H1 (cell line): ENCODE measurements around the gene SCN2B. TPM values are rescaled to one million over a fixed set of nuclear protein-coding genes. Genes with fewer than 3 reads are reported as not detected.

Experiments used
- BRCA1 ChIP-seq: IDR thresholded peaks from 2 replicates; pipeline ENCODE4 v1.6.1; 2012; ENCODE audit warnings: low read depth, low read length, improper control_type of control experiment
- polyA plus RNA-seq, 7 experiments: library from polyadenylated mRNA; depleted of rRNA in 3 of 7; stranded (reverse) in 5 of 7; unstranded in 2 of 7; fragments of >200 nt in 5 of 7; fragments of 200-250 nt in 2 of 7; gene quantifications; 1 replicate in 5 of 7; 2 replicates in 1 of 7; 4 replicates in 1 of 7; pipeline versions ENCODE4 v1.2.1 to v1.2.3, GENCODE V29; 2011 to 2013; ENCODE audit warnings: missing spikeins in 2 of 7, mixed read lengths in 2 of 7
- total RNA-seq: library from RNA; stranded (reverse); fragmentation: NEBNext Ultra II Directional; extraction: Animal tissue kit (Norgen Biotek cat#: 25700); gene quantifications from 2 replicates; pipeline ENCODE4 v1.2.1, GENCODE V29; 2021
- TF ChIP-seq, protein P1 (sequence below): fragments of 300-600 bp; sonication (generic); IDR thresholded peaks from 2 replicates; pipeline ENCODE4 v1.7.1; 2012; ENCODE audit warnings: low read length, moderate library complexity, mild to moderate bottlenecking, inconsistent platforms; ENCODE audit not compliant: insufficient replicate concordance

The SCN2B gene
- total and polyA plus RNA-seq, 2 of the 8 experiments (the other 6 are each of a cell fraction or from before 2014, with no cell fraction given), result 0.14 to 0.24 TPM

- TF ChIP-seq, protein P1, sequence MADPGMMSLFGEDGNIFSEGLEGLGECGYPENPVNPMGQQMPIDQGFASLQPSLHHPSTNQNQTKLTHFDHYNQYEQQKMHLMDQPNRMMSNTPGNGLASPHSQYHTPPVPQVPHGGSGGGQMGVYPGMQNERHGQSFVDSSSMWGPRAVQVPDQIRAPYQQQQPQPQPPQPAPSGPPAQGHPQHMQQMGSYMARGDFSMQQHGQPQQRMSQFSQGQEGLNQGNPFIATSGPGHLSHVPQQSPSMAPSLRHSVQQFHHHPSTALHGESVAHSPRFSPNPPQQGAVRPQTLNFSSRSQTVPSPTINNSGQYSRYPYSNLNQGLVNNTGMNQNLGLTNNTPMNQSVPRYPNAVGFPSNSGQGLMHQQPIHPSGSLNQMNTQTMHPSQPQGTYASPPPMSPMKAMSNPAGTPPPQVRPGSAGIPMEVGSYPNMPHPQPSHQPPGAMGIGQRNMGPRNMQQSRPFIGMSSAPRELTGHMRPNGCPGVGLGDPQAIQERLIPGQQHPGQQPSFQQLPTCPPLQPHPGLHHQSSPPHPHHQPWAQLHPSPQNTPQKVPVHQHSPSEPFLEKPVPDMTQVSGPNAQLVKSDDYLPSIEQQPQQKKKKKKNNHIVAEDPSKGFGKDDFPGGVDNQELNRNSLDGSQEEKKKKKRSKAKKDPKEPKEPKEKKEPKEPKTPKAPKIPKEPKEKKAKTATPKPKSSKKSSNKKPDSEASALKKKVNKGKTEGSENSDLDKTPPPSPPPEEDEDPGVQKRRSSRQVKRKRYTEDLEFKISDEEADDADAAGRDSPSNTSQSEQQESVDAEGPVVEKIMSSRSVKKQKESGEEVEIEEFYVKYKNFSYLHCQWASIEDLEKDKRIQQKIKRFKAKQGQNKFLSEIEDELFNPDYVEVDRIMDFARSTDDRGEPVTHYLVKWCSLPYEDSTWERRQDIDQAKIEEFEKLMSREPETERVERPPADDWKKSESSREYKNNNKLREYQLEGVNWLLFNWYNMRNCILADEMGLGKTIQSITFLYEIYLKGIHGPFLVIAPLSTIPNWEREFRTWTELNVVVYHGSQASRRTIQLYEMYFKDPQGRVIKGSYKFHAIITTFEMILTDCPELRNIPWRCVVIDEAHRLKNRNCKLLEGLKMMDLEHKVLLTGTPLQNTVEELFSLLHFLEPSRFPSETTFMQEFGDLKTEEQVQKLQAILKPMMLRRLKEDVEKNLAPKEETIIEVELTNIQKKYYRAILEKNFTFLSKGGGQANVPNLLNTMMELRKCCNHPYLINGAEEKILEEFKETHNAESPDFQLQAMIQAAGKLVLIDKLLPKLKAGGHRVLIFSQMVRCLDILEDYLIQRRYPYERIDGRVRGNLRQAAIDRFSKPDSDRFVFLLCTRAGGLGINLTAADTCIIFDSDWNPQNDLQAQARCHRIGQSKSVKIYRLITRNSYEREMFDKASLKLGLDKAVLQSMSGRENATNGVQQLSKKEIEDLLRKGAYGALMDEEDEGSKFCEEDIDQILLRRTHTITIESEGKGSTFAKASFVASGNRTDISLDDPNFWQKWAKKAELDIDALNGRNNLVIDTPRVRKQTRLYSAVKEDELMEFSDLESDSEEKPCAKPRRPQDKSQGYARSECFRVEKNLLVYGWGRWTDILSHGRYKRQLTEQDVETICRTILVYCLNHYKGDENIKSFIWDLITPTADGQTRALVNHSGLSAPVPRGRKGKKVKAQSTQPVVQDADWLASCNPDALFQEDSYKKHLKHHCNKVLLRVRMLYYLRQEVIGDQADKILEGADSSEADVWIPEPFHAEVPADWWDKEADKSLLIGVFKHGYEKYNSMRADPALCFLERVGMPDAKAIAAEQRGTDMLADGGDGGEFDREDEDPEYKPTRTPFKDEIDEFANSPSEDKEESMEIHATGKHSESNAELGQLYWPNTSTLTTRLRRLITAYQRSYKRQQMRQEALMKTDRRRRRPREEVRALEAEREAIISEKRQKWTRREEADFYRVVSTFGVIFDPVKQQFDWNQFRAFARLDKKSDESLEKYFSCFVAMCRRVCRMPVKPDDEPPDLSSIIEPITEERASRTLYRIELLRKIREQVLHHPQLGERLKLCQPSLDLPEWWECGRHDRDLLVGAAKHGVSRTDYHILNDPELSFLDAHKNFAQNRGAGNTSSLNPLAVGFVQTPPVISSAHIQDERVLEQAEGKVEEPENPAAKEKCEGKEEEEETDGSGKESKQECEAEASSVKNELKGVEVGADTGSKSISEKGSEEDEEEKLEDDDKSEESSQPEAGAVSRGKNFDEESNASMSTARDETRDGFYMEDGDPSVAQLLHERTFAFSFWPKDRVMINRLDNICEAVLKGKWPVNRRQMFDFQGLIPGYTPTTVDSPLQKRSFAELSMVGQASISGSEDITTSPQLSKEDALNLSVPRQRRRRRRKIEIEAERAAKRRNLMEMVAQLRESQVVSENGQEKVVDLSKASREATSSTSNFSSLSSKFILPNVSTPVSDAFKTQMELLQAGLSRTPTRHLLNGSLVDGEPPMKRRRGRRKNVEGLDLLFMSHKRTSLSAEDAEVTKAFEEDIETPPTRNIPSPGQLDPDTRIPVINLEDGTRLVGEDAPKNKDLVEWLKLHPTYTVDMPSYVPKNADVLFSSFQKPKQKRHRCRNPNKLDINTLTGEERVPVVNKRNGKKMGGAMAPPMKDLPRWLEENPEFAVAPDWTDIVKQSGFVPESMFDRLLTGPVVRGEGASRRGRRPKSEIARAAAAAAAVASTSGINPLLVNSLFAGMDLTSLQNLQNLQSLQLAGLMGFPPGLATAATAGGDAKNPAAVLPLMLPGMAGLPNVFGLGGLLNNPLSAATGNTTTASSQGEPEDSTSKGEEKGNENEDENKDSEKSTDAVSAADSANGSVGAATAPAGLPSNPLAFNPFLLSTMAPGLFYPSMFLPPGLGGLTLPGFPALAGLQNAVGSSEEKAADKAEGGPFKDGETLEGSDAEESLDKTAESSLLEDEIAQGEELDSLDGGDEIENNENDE, result no peak
- no peak for TF ChIP-seq BRCA1
Measured at GRCh38 chr11:118166641-118167040, 9.8 kb downstream of the SCN2B start (continued).
